ENCODE measurements around the gene ADD2. TPM values are rescaled to one million over a fixed set of nuclear protein-coding genes. Genes with fewer than 3 reads are reported as not detected.
"Not testable (repeated sequence)": the region's sequence is repeated elsewhere in the genome, so short reads cannot be mapped to it uniquely, and the experiment has no call there.

Gene ADD2
- total and polyA plus RNA-seq, 7 donors = 0.09 to 2.6 (median 0.85) TPM

DNA sequence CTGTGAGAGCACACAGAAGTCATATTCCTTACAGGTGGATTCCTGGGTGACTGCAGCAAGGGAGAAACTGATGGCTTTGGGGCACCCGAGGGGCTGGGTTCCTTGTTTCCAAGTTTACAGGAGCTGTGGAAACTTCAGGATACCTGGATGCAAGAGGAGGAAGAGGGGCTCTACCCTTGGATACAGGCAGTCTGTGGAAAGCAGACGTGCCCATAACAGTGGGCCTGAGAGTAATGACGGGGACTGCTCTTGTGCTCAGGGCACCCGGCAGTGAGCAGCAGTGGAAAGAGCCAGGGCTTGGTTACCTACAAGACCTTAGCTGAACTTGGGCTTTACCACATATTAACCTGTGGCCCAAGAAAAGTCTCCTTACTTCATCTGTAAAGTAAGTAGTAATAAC, 112.2 kb downstream of the ADD2 start:
- Histone ChIP-seq H3K36me3 (ENCODE audit: insufficient read depth in 1 of 2, low read depth in 1 of 2) (no peaks in the 10 kb centered on the region), H3K27me3 (ENCODE audit: insufficient read depth in 3 of 3, low read length in 2 of 3) (peaks cover 0 to 22% (median 5%) of the 10 kb centered on the region in 3 donors), H3K27ac (no peak overlapping the region), H3K4me1 (no peaks in the 10 kb centered on the region), H3K9me3 (peaks cover 8% of the 10 kb centered on the region), H3K4me3 (no peak overlapping the region)
- TF ChIP-seq CTCF (IDR thresholded peaks at IDR 0.05) = no peak
- ATAC-seq = no peak
- intact Hi-C loops (cut with DNase I) = no loop called here
- DNase-seq = no peak
- WGBS, 3 donors = 66 to 77% (median 72%) methylated on average over 4 of the region's 4 CpGs

GRCh38 chr2:70655211-70655610, 112.8 kb downstream of the ADD2 start:
- H3K4me1 ChIP-seq; intact Hi-C loops (cut with DNase I); H3K4me3 ChIP-seq; ATAC-seq; DNase-seq; H3K9me3 ChIP-seq; H3K27ac ChIP-seq; H3K36me3 ChIP-seq (ENCODE audit: insufficient read depth in 1 of 2, low read depth in 1 of 2): not testable (repeated sequence)
- peaks cover 0 to 22% (median 5%) of the 10 kb centered on the region in 3 donors for H3K27me3 ChIP-seq (ENCODE audit: insufficient read depth in 3 of 3, low read length in 2 of 3)
- 46 to 68% (median 58%) methylated on average over 4 to 6 of the region's 6 CpGs for WGBS, 3 donors

- intact Hi-C loops (cut with DNase I) = no loop called here
- ATAC-seq = no peak
- Histone ChIP-seq H3K36me3 (ENCODE audit: insufficient read depth in 1 of 2, low read depth in 1 of 2) (no peaks in the 10 kb centered on the region), H3K9me3 (peaks cover 8% of the 10 kb centered on the region), H3K4me1 (no peaks in the 10 kb centered on the region), H3K27me3 (ENCODE audit: insufficient read depth in 3 of 3, low read length in 2 of 3) (peaks cover 0 to 22% (median 5%) of the 10 kb centered on the region in 3 donors), H3K4me3 (no peak overlapping the region), H3K27ac (no peak overlapping the region)
- TF ChIP-seq CTCF (IDR thresholded peaks at IDR 0.05) = no peak
- WGBS, 3 donors = 87 to 91% (median 90%) methylated on average over 2 of the region's 2 CpGs
- DNase-seq = no peak
These were observed 116.3 kb downstream of the ADD2 start for GRCh38 chr2:70651727-70652126.

GRCh38 chr2:70651014-70651413, 117.0 kb downstream of the ADD2 start:
- peaks cover 0 to 15% (median 5%) of the 10 kb centered on the region in 3 donors for H3K27me3 ChIP-seq (ENCODE audit: insufficient read depth in 3 of 3, low read length in 2 of 3)
- intact Hi-C loops (cut with DNase I) = no loop called here

GRCh38 chr2:70648961-70649360, 119.0 kb downstream of the ADD2 start:
- H3K9me3 ChIP-seq = peaks cover 8% of the 10 kb centered on the region
- H3K4me1 ChIP-seq = no peaks in the 10 kb centered on the region
- no peaks in the 10 kb centered on the region for H3K36me3 ChIP-seq (ENCODE audit: insufficient read depth in 1 of 2, low read depth in 1 of 2)
- 89 to 93% (median 90%) methylated on average over 3 of the region's 3 CpGs for WGBS, 3 donors
- no peak for TF ChIP-seq CTCF (IDR thresholded peaks at IDR 0.05)
- H3K4me3 ChIP-seq = no peak overlapping the region
- H3K27me3 ChIP-seq (ENCODE audit: insufficient read depth in 3 of 3, low read length in 2 of 3) = peaks cover 0 to 2% (median 0%) of the 10 kb centered on the region in 3 donors
- no peak for ATAC-seq
- no peak for DNase-seq
- intact Hi-C loops (cut with DNase I) = no loop called here
- H3K27ac ChIP-seq = no peak overlapping the region

More at GRCh38 chr2:70651014-70651413, 117.0 kb downstream of the ADD2 start:
- Histone ChIP-seq H3K36me3 (ENCODE audit: insufficient read depth in 1 of 2, low read depth in 1 of 2) (no peaks in the 10 kb centered on the region), H3K4me3 (no peak overlapping the region), H3K4me1 (no peaks in the 10 kb centered on the region), H3K27ac (no peak overlapping the region), H3K9me3 (peaks cover 8% of the 10 kb centered on the region)
- DNase-seq = no peak
- ATAC-seq = no peak
- no peak for TF ChIP-seq CTCF (IDR thresholded peaks at IDR 0.05)
